ENCODE data around the gene RASA4B. TPM values are rescaled to one million over a fixed set of nuclear protein-coding genes. Genes with fewer than 3 reads are reported as not detected.
"Not testable (repeated sequence)": the region's sequence is repeated elsewhere in the genome, so short reads cannot be mapped to it uniquely, and the experiment has no call there.

Gene RASA4B
- polyA plus RNA-seq, 1 donor from 2014 or later: 7.4 TPM

GRCh38 chr7:102469351-102469971 is 48.1 kb downstream of the RASA4B start:
- peak overlapping the region in 1 of 4 donors; percentile 74 for H3K4me3 Mint-ChIP-seq
- H3K27ac Mint-ChIP-seq: no peak overlapping the region
- H3K36me3 Mint-ChIP-seq: no peaks in the 10 kb centered on the region
- no peaks in the 10 kb centered on the region for H3K9me3 Mint-ChIP-seq
- no peaks in the 10 kb centered on the region for H3K27me3 Mint-ChIP-seq
- H3K4me1 Mint-ChIP-seq: peaks cover 0 to 10% (median 7%) of the 10 kb centered on the region in 3 donors

GRCh38 chr7:102468478-102469350 is 48.9 kb downstream of the RASA4B start:
- Mint-ChIP-seq H3K4me3 (peak overlapping the region in 1 of 4 donors; percentile 37), H3K36me3 (no peaks in the 10 kb centered on the region), H3K4me1 (peaks cover 0 to 16% (median 13%) of the 10 kb centered on the region in 3 donors), H3K27me3 (no peaks in the 10 kb centered on the region), H3K27ac (no peak overlapping the region), H3K9me3 (no peaks in the 10 kb centered on the region)

- Mint-ChIP-seq H3K27ac (no peak overlapping the region), H3K4me3 (no peak overlapping the region), H3K9me3 (no peaks in the 10 kb centered on the region), H3K4me1 (peaks cover under 1 to 16% (median 16%) of the 10 kb centered on the region in 3 donors), H3K27me3 (no peaks in the 10 kb centered on the region), H3K36me3 (no peaks in the 10 kb centered on the region)
Measured at GRCh38 chr7:102467581-102468477, 49.7 kb downstream of the RASA4B start.

DNA sequence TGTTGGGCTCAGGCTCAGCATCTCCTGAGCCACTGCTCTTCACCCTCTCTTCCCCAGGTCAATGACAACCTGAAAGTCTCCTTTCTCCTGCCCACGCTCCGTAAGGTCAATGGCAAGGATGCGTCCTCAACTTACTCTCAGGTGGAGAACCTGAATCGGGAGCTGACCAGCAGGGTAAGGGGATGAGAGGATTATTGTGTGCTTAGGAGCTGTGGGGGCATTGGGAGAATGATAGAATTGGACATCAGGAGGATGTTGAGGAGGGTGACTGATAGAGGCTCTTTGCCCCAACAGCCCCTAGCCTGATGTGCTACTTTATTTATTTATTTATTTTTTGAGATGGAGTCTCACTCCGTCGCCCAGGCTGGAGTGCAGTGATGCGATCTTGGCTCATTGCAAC is 51.5 kb downstream of the RASA4B start:
- H3K4me1 Mint-ChIP-seq: peaks cover 5 to 18% (median 18%) of the 10 kb centered on the region in 3 donors
- peak overlapping the region in 2 of 3 donors; percentile 78 to 85 for H3K27ac Mint-ChIP-seq
- no peaks in the 10 kb centered on the region for H3K27me3 Mint-ChIP-seq
- peak overlapping the region; percentile 87 to 94 (median 94) for H3K4me3 Mint-ChIP-seq
- H3K36me3 Mint-ChIP-seq: no peaks in the 10 kb centered on the region
- H3K9me3 Mint-ChIP-seq: no peaks in the 10 kb centered on the region

DNA sequence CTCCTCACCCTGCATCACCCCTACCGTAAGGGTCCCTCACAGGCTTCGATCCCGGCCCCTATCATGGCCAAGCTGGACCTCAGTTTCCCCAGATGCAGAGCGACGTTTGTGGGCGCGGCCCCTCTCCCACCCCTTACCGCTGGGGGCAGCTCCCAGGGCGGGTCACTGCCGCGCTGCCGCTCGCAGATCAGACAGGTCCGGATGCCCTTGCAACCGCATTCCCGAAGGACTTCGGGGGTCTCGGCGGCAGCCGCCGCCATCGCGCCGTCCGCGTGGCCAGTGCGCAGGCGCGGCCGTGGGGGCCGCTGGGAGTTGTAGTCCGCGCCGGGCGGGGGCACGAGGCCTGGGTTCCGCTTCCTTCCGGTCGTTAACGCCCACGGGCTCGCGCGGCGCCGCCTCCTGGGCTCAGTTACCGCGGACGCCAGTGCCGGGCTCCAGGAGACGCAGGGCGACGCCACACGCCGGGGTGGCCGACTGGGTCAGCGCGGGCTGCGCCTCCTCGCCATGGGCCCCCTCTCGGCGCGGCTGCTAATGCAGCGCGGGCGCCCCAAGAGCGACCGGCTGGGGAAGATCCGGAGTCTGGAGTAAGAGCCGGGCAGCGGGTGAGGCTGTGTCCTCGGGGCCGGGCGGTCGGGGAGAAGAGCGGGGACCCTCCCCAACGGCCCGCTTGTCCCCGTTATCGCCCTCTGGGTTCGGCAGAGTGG is 52.8 kb downstream of the RASA4B start, which contains the start of the genes ALKBH4 and LRWD1:
ALKBH4 (minus strand) TSS at position 287 of the 704 bp plus-strand sequence; CDS start at position 260, 27 bp downstream.
LRWD1 (plus strand) TSS at position 408 of the 704 bp plus-strand sequence; CDS start at position 505, 97 bp downstream.
- H3K36me3 Mint-ChIP-seq: no peaks in the 10 kb centered on the region
- H3K27ac Mint-ChIP-seq: peak within 1 kb of the TSS; percentile 78 to 88 (median 85)
- H3K4me3 Mint-ChIP-seq: peak within 1 kb of the TSS; percentile 87 to 94 (median 94)
- peaks cover 5 to 20% (median 18%) of the 10 kb centered on the region in 3 donors for H3K4me1 Mint-ChIP-seq
- no peaks in the 10 kb centered on the region for H3K9me3 Mint-ChIP-seq
- H3K27me3 Mint-ChIP-seq: no peaks in the 10 kb centered on the region

DNA sequence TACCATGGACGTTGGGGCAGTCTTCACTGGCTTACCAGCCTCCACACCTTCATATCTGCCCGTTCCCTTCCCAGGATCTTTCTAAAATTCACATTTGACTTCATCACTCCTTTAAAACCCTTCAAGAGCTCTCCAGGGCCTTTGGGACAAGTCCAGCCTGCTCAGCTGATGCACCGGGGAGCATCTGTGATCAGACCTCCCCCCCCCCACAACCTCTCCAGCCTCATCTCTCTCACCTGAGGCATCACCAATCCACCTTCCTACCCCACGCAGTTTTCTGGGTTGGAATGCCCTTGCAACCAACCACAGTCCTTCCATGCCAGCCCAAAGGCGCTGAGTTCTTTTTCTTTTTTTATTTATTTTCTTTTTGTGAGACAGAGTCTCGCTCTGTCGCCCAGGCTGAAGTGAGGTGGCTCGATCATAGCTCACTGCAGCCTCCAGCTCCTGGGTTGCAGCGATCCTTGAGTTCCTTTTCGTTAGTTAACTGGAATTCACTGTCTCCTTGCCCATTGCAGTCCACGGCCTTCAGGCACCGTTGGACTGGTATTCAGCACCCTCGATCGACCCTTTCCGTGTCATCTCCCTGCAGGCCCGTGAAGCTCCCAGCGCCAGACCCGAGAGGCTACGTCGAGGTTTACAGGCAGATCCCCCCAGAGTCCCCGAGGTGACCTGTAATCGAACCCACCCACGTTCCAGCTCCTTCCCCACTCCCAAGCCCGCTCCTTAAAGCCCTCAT is 53.6 kb downstream of the RASA4B start:
- no peaks in the 10 kb centered on the region for H3K27me3 Mint-ChIP-seq
- no peaks in the 10 kb centered on the region for H3K9me3 Mint-ChIP-seq
- peaks cover 5 to 20% (median 18%) of the 10 kb centered on the region in 3 donors for H3K4me1 Mint-ChIP-seq
- no peaks in the 10 kb centered on the region for H3K36me3 Mint-ChIP-seq
- peak overlapping the region; percentile 87 to 94 (median 94) for H3K4me3 Mint-ChIP-seq
- peak overlapping the region; percentile 54 to 88 (median 64) for H3K27ac Mint-ChIP-seq

- Mint-ChIP-seq H3K4me3 (peak overlapping the region in 2 of 4 donors; percentile 13 to 37), H3K27me3 (no peaks in the 10 kb centered on the region), H3K36me3 (no peaks in the 10 kb centered on the region), H3K9me3 (no peaks in the 10 kb centered on the region), H3K27ac (peak overlapping the region in 1 of 3 donors; percentile 69), H3K4me1 (peaks cover 5 to 13% (median 8%) of the 10 kb centered on the region in 3 donors)
Measured at GRCh38 chr7:102460467-102460866, 57.1 kb downstream of the RASA4B start.

DNA sequence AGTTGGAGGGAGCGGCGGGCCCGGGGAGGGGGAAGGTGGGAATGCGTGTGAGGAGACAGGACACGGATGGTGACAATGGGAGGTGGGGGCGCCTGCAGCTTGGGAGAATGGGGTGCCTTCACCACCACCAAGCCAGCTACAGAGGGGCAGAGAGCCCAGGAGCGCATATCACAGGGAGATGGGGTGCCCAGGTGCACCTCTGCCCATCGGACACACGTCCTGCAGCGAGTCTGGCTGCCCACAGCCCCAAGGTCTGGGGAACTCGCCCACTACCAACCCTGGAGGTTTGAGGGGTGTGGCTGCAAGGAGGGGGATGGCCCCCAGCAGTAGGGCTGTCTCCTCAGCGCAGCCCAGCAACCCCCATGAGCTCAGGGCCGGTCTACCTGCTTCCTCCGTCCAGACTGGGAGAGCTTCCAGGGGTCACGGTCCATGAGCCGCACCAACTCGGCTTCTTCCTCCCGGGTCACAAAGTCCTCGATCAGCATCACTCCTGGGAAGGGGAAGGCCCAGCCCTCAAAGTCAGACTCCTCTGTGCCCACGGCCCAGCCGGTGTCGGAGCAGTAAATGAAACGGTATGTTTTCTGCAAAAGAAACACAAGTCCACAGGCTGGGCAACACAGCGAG is 58.2 kb downstream of the RASA4B start:
- no peak overlapping the region for H3K27ac Mint-ChIP-seq
- no peaks in the 10 kb centered on the region for H3K36me3 Mint-ChIP-seq
- H3K27me3 Mint-ChIP-seq: no peaks in the 10 kb centered on the region
- no peak overlapping the region for H3K4me3 Mint-ChIP-seq
- H3K4me1 Mint-ChIP-seq: peaks cover 5 to 13% (median 7%) of the 10 kb centered on the region in 3 donors
- no peaks in the 10 kb centered on the region for H3K9me3 Mint-ChIP-seq

GRCh38 chr7:102457352-102457924 is 60.1 kb downstream of the RASA4B start:
- Mint-ChIP-seq H3K9me3 (no peaks in the 10 kb centered on the region), H3K36me3 (no peaks in the 10 kb centered on the region), H3K4me1 (peaks cover under 1 to 1% (median under 1%) of the 10 kb centered on the region in 3 donors), H3K27me3 (no peaks in the 10 kb centered on the region), H3K4me3 (no peak overlapping the region), H3K27ac (no peak overlapping the region)

- no peak overlapping the region for H3K4me3 Mint-ChIP-seq
Measured at GRCh38 chr7:102456327-102456726, 61.2 kb downstream of the RASA4B start.

GRCh38 chr7:102455596-102455995 is 62.0 kb downstream of the RASA4B start:
- Mint-ChIP-seq H3K27me3 (no peaks in the 10 kb centered on the region), H3K4me1 (peaks cover 0 to under 1% (median 0%) of the 10 kb centered on the region in 3 donors), H3K9me3 (no peaks in the 10 kb centered on the region), H3K27ac (no peak overlapping the region), H3K4me3 (no peak overlapping the region), H3K36me3 (no peaks in the 10 kb centered on the region)

More at GRCh38 chr7:102456327-102456726, 61.2 kb downstream of the RASA4B start:
- Mint-ChIP-seq H3K27ac (no peak overlapping the region), H3K36me3 (no peaks in the 10 kb centered on the region), H3K27me3 (no peaks in the 10 kb centered on the region), H3K4me1 (peaks cover 0 to 1% (median 0%) of the 10 kb centered on the region in 3 donors), H3K9me3 (no peaks in the 10 kb centered on the region)

DNA sequence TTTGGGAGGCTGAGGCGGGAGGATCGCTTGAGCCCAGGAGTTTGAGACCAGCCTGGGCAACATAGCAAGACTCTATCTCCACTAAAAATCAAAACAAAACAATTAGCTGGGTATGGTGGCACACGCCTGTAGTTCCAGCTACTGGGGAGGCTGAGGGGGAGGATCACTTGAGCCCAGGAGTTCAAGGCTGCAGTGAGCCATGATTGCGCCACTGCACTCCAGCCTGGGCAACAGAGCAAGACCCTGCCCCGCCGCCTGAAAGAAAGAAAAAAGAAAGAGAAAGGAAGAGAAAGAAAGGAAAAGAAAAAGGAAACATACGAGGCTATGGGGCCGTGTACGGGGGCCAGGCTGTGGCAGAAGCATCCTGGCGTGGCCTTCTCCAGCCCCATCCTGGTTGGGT is 62.6 kb downstream of the RASA4B start:
- peak overlapping the region in 1 of 3 donors; percentile 65 for H3K27ac Mint-ChIP-seq
- H3K4me3 Mint-ChIP-seq, H3K4me1 Mint-ChIP-seq, H3K9me3 Mint-ChIP-seq, H3K36me3 Mint-ChIP-seq, H3K27me3 Mint-ChIP-seq: not testable (repeated sequence)

DNA sequence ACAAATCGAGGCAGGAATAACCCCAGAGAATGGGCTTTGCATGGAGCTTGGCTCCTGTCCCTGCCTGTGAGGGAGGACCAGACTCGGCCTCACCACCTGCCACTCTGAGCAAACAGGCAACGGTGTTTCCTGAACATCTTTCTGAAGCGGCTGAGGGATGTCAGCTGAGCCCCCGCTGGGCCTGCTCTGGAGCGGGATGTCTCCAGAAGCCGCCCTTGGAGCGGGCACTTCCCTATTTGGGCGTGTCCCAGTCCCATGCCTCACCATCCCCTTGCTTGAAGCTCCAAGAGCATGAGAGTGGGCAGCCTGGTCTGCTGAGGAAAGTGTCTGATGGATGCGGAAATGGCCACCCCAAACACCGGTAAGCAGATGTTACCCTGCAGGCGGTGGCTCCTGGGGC is 63.1 kb downstream of the RASA4B start:
- Mint-ChIP-seq H3K27ac (no peak overlapping the region), H3K4me1 (peaks cover 4 to 6% (median 4%) of the 10 kb centered on the region in 3 donors), H3K27me3 (no peaks in the 10 kb centered on the region), H3K4me3 (no peak overlapping the region), H3K9me3 (no peaks in the 10 kb centered on the region), H3K36me3 (no peaks in the 10 kb centered on the region)
